Ramos (cell line): ENCODE results near the gene KCNJ1.

Source experiments
- in situ Hi-C: fragments of 300-500 bp; cut with MboI; formaldehyde crosslinking; loops from one replicate; pipeline ENCODE4 v1.14.3; 2022; ENCODE audit warnings: low sequenced_read_pairs; ENCODE audit not compliant: unreplicated experiment

The KCNJ1 gene

DNA sequence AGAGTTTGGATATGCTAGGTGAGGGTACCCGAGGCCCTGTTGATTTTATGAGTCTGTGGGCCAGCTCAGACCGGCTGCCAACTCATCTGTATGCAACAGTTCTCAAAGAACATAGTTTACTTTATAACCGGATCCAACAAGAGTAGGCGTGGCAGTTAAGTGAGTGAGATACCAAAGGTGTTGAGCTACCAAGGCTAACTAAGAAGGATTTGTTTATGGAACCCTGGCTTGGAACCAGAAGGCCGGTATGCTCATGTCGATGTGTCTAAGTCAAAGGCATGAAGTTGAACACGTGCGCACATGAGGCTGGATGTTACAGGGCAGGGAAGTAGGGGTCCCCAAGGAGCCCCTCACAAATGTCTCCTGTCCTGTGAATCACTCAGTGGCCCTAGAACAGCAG lies at the start of gene KCNJ1:
TSS of gene KCNJ1 (minus strand) at position 20 of the 400 bp plus-strand sequence. CDS start 27,053 bp downstream, outside the sequence.
- in situ Hi-C loops: no loop called here

GRCh38 chr11:128916681-128917080 lies 49.6 kb upstream of the KCNJ1 start:
- in situ Hi-C loops: no loop called here

DNA sequence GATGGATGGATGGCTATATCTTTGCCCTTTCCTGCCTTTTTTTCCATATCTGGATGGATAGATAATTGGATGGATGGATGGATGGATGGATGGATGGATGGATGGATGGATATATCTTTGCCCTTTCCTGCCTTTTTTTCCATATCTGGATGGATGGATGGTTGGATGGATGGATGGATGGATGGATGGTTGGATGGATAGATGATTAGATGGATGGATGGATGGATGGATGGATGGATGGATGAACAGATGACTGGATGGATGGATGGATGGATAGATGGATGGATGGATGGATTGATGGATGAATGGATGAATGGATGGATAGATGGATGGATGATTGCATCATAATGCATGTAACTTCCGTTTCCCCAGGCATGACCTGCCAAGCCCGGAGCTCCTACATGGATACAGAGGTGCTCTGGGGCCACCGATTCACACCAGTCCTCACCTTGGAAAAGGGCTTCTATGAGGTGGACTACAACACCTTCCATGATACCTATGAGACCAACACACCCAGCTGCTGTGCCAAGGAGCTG lies 49.0 kb upstream of the KCNJ1 start:
- in situ Hi-C loops: no loop called here

DNA sequence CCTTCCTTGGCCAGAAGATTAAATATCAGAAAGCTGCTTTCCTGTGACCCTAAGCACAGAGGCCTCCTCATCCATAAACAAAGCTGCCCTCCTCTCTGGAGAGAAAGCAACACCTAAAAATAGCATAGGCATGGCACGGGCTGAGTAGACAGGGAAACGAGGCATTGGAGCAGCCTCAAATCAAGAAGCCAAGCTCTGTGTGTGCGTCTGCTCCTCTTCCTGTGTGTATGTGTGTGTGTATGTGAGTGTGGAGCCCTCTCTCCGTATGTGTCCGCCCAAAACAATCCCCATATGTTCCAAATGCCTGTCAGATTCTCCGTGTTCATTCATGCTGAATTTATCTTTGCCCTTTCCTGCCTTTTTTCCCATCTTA lies 48.0 kb upstream of the KCNJ1 start:
- in situ Hi-C loops: no loop called here

DNA sequence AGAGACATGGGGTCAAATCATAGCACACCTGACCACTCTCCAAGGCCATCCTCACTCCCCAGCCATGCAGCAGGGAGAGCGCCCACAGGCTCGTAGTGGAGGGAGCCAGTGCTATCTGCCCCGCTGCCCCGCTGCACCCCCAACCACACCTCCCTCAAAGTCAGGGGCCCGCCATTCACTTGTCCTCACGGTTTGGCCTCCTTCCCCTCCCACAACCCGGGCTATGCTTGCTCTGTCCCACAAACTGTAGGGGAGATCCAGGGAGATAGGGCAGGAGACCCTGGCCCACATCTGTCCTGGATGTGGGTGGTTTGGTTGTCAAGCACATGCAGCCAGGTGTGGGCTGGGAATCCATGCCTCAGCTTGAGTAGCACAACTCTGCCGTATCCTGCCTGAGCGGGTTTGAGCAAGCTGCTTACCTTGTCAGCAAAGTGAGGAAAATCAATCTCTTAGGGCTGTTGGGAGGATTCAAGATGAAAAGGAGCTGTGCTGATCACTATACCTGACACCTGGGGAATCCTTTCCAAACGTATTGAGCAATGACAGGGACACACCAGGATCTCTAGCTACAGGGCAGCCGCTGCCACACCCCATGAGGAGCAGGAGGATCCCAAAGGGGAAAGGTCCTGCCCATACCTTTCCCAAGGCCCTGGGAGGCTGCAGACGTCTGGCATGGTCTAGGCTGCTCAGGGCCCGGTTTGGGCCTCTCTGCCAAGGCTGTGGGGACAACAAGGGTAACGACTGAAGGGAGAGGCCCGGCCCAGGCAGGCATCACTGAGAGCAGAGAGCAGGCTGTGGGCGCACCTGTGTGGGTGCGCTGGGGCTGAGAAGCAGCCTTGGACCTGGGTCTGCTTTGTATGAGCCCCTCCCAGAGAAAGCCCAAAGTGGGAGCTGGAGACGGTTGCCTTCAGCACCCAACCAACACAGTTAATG lies 47.4 kb upstream of the KCNJ1 start:
- in situ Hi-C loops: no loop called here

DNA sequence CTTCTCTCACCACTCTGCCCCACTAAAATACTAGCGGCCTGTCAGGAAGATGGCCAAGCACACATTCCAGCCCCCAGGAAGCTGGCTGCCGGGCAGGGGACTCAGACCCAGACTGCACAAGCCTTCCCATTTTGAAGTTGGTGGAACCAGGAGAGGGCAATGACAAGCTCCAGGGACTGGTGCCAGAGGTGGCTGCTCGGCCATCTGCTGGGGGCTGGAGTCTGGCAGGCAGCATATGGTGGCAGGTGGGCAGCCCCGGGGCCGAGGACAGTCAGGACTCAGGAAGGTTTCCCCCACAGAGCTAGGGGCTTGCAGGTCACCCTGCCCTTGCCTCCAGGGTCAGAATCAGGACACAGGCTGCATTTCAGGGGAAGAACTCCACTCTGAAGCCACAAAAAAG lies 46.7 kb upstream of the KCNJ1 start:
- in situ Hi-C loops: no loop called here

DNA sequence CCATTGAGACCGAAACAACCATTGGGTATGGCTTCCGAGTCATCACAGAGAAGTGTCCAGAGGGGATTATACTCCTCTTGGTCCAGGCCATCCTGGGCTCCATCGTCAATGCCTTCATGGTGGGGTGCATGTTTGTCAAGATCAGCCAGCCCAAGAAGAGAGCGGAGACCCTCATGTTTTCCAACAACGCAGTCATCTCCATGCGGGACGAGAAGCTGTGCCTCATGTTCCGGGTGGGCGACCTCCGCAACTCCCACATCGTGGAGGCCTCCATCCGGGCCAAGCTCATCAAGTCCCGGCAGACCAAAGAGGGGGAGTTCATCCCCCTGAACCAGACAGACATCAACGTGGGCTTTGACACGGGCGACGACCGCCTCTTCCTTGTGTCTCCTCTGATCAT lies 44.6 kb upstream of the KCNJ1 start:
- in situ Hi-C loops: no loop called here

DNA sequence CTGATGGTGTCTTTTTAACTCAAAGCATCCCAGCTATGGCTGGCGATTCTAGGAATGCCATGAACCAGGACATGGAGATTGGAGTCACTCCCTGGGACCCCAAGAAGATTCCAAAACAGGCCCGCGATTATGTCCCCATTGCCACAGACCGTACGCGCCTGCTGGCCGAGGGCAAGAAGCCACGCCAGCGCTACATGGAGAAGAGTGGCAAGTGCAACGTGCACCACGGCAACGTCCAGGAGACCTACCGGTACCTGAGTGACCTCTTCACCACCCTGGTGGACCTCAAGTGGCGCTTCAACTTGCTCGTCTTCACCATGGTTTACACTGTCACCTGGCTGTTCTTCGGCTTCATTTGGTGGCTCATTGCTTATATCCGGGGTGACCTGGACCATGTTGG lies 44.1 kb upstream of the KCNJ1 start:
- in situ Hi-C loops: no loop called here

GRCh38 chr11:128910576-128910975 lies 43.5 kb upstream of the KCNJ1 start:
- in situ Hi-C loops: no loop called here

DNA sequence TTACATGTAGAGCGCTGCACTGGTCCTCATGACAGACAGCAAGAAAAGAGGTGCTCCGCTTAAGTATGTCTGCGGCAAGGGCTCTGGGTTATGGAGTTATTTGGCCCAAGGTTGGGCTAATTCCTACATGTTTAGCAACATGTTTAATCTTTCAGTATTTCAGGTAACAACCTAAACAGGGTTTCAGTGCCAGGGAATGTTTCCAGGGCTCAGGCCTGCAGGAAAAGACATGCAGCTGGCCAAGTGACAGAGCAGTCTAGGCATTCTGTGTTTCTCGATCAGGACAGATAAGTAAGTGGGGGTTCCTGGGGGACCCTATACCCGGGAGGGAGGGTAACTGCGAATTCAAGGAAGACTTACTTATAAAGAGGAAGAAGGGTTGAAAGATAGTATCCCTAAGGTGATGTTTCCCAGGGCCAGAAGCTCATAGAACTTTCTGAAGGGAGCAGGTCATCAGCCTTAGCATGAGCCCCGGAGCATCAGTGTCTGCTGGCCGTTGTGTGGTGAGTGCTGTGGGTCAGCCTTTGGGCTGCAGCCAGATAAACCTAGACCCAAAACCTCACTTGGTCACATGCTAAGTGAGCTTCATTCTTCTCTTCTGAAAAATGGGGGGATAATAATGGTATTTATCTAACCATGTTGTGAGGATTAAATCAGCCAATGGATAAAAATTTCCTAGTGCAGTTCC lies 42.5 kb upstream of the KCNJ1 start:
- in situ Hi-C loops: no loop called here

GRCh38 chr11:128908391-128909246 lies 41.5 kb upstream of the KCNJ1 start:
- in situ Hi-C loops: no loop called here

GRCh38 chr11:128907585-128907984 lies 40.5 kb upstream of the KCNJ1 start:
- in situ Hi-C loops: no loop called here

DNA sequence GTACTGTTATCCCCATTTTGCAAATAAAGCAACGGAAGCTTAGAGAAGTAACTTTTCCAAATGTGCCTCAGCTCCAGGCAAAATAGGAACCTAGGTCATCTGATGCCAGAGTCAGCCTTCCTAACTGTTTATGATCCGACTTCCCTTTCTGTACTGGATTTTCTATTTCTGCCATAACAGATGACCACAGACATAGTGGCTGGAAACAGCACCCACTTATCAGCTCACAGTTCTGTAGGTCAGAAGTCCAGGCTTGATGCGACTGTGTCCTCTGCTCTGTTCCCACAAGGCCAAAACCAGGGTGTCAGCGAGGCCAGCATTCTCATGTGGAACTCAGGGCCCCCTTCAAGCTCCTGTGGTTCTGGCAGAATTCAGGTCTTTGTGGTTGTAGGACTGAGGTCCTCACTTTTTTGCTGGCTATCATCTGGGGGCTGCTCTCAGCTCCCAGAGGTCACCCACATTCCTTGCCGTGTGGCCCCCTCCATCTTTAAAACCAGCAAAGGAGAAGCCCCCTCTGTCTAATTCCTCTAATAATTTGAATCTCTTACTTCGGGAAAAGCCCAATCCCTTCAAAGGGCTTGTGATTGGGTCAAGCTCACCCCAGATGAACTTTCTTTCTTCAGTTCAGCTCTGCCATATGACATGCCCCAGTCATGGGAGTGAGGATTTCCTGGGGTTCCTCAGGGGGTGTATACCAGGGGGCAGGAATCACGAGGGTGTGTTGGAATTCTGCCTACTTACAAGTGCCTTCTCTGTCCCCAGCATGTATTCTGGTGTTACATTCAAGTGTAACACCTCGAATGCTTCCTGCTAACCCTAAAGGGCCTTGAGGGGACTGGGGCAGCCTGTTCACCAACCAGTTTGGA lies 39.3 kb upstream of the KCNJ1 start:
- in situ Hi-C loops: no loop called here

DNA sequence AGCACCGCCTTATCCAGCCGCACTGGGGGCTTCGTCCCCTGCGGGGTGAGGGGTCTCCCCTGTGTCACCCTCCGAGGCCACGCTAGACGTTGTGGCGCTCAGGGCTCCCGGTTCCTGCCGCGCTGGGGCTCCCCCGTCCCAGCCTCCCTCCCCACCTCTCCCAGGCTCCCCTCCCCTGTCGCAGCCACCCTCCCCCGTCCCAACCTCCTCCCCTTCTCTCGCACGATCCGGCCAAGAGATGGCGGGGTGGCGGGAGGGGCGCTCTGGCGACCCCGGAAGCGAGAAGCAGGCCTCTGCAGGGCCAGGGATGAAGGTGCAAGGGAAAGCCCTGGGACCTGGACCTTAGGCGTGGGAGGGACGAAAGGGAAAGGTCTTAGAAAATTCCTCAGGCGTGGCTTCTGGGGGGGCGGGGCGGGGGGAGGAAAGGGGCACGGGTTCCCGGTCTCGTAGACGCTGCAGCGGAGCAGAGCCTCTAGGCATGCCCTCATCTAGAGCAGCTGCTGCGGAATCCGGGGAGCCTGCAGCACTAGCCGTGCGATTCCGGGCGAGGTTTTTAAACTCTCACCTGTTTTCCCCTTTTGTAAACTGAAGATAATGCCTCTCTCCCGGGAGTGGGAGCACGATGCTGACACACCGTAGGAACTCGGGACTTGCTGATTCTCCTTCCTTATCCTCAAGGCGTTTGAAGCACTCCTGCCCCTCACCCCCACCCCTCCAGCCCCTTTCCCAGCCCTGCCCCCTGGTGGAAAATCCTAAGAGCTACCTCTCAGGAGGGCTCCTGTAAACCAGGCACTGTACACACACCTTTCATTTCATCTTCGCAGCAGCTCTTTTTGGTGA lies 38.5 kb upstream of the KCNJ1 start:
- in situ Hi-C loops: no loop called here

DNA sequence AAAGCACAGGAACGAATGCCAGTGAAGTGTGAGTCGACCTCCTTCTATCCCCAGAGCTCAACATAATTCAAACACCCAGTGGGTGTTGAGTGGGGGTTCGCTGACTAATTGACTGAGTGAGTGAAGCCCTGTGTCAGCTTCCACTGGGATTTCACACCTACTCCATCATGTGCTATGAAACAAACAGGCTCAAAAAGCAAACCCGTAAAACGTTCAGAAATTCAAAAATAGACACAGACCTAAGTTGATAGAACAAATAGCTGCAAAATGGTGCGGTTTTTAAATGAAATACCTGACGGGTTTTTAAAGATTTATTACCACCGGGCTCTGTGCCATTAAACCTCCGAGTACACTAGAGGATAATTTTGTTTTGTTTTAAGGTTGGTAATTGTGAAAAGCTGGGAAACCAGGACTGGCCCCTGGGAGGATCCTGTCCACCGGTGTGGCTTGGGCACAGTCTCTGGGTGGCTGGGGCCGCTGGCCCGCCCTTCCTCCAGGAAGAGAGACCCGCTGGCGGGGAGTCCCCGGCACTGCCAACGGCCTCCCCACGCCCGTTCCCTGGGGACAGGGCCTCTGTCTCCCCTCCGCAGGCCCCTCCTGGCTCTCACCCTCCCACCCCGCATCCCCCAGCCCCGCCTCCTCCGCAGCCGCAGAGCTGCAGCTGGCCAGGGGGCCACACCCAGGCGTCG lies 37.7 kb upstream of the KCNJ1 start:
- in situ Hi-C loops: no loop called here

GRCh38 chr11:128904303-128904655 lies 37.2 kb upstream of the KCNJ1 start:
- in situ Hi-C loops: no loop called here

DNA sequence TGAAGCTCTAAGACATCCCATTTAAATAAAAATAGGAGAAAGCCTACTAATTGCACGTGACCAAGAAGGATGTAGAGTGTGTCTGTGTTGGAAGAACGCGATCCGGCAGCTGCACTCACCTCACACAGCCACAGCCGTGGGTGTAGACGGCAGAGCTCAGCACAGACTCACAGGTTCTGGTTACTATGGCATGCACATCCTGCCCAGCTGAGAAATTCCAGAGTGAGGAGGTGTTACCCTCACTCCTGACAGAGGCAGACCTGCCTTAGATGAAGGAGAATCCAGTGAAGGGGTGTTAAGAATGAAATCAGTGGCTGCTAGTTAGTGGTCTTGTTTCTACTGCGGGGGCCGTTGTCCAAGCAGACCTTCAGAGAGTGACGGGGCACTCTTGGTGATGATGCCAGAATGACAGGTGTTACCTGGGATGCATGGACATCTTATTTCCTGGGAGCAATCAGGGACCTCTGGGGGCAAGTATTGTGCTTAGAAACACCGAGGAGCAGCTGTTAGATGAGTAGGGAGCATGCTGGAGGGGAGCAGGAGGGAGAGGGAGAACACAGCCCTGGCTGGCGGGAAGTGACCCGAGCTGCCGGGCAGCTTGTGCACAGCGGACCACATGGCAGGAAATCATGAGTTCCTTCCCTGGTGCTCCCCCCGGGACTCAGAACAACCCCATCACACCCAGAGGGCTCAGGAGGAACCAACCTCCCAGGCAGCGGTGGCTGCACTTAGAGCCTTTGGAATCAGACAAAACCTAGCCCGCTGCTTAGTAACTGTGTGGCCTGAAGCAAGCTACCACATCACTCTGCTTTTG lies 36.4 kb upstream of the KCNJ1 start:
- in situ Hi-C loops: no loop called here
